Measurements from ENCODE around the gene SENP7. TPM values are rescaled to one million over a fixed set of nuclear protein-coding genes. Genes with fewer than 3 reads are reported as not detected.

The SENP7 gene
- total RNA-seq, 1 experiment from 2014 or later, result 12.0 TPM

GRCh38 chr3:101303836-101304235 lies 209.2 kb downstream of the SENP7 start:
- Mint-ChIP-seq H3K36me3 (ENCODE audit: insufficient read depth, unreplicated experiment) (no peaks in the 10 kb centered on the region), H3K27me3 (ENCODE audit: unreplicated experiment) (no peaks in the 10 kb centered on the region), H3K9me3 (ENCODE audit: low read depth, unreplicated experiment) (peaks cover 13% of the 10 kb centered on the region), H3K4me3 (ENCODE audit: low read depth, unreplicated experiment) (no peak overlapping the region), H3K4me1 (ENCODE audit: low read depth, unreplicated experiment) (no peaks in the 10 kb centered on the region), H3K27ac (ENCODE audit: unreplicated experiment) (no peak overlapping the region)
- CTCF ChIA-PET, result interaction anchor here (0.6 kb wide), 1 partner anchor 136 kb away, joined by 3 read pairs; no protein-coding TSS in a partner anchor
- no peak for DNase-seq
- no TSS peak for BruUV-seq (replicated peaks)
- TF ChIP-seq, protein P1, sequence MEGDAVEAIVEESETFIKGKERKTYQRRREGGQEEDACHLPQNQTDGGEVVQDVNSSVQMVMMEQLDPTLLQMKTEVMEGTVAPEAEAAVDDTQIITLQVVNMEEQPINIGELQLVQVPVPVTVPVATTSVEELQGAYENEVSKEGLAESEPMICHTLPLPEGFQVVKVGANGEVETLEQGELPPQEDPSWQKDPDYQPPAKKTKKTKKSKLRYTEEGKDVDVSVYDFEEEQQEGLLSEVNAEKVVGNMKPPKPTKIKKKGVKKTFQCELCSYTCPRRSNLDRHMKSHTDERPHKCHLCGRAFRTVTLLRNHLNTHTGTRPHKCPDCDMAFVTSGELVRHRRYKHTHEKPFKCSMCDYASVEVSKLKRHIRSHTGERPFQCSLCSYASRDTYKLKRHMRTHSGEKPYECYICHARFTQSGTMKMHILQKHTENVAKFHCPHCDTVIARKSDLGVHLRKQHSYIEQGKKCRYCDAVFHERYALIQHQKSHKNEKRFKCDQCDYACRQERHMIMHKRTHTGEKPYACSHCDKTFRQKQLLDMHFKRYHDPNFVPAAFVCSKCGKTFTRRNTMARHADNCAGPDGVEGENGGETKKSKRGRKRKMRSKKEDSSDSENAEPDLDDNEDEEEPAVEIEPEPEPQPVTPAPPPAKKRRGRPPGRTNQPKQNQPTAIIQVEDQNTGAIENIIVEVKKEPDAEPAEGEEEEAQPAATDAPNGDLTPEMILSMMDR (IDR thresholded peaks at IDR 0.05; ENCODE audit: unreplicated experiment), result no peak
- intact Hi-C loops (cut with micrococcal nuclease; ENCODE audit: unreplicated experiment), result no loop called here

- Mint-ChIP-seq H3K9me3 (ENCODE audit: low read depth, unreplicated experiment) (peaks cover 12% of the 10 kb centered on the region), H3K27me3 (ENCODE audit: unreplicated experiment) (no peaks in the 10 kb centered on the region), H3K36me3 (ENCODE audit: insufficient read depth, unreplicated experiment) (no peaks in the 10 kb centered on the region), H3K27ac (ENCODE audit: unreplicated experiment) (no peak overlapping the region), H3K4me3 (ENCODE audit: low read depth, unreplicated experiment) (no peak overlapping the region), H3K4me1 (ENCODE audit: low read depth, unreplicated experiment) (no peaks in the 10 kb centered on the region)
- CTCF ChIA-PET, result no interaction called here
- TF ChIP-seq, protein P1 (IDR thresholded peaks at IDR 0.05; ENCODE audit: unreplicated experiment), result no peak
- DNase-seq, result no peak
- no TSS peak for BruUV-seq (replicated peaks)
- intact Hi-C loops (cut with micrococcal nuclease; ENCODE audit: unreplicated experiment), result no loop called here
These were observed 209.8 kb downstream of the SENP7 start for GRCh38 chr3:101303089-101303731.

- Mint-ChIP-seq H3K9me3 (ENCODE audit: low read depth, unreplicated experiment) (peaks cover 18% of the 10 kb centered on the region), H3K36me3 (ENCODE audit: insufficient read depth, unreplicated experiment) (no peaks in the 10 kb centered on the region), H3K27ac (ENCODE audit: unreplicated experiment) (no peak overlapping the region), H3K4me3 (ENCODE audit: low read depth, unreplicated experiment) (no peak overlapping the region), H3K4me1 (ENCODE audit: low read depth, unreplicated experiment) (no peaks in the 10 kb centered on the region), H3K27me3 (ENCODE audit: unreplicated experiment) (no peaks in the 10 kb centered on the region)
- no peak for DNase-seq
- TF ChIP-seq, protein P1 (IDR thresholded peaks at IDR 0.05; ENCODE audit: unreplicated experiment), result no peak
- CTCF ChIA-PET, result interaction anchor here (0.6 kb wide), 1 partner anchor 1471 kb away, joined by 4 read pairs; no protein-coding TSS in a partner anchor
- no TSS peak for BruUV-seq (replicated peaks)
- intact Hi-C loops (cut with micrococcal nuclease; ENCODE audit: unreplicated experiment), result no loop called here
These were observed 212.9 kb downstream of the SENP7 start for GRCh38 chr3:101300073-101300472.

GRCh38 chr3:101292027-101292426 lies 221.0 kb downstream of the SENP7 start:
- intact Hi-C loops (cut with micrococcal nuclease; ENCODE audit: unreplicated experiment), result no loop called here
- H3K27ac Mint-ChIP-seq (ENCODE audit: unreplicated experiment), result no peak overlapping the region
- H3K9me3 Mint-ChIP-seq (ENCODE audit: low read depth, unreplicated experiment), result peaks cover 3% of the 10 kb centered on the region

More at GRCh38 chr3:101292027-101292426, 221.0 kb downstream of the SENP7 start:
- Mint-ChIP-seq H3K36me3 (ENCODE audit: insufficient read depth, unreplicated experiment) (no peaks in the 10 kb centered on the region), H3K4me1 (ENCODE audit: low read depth, unreplicated experiment) (no peaks in the 10 kb centered on the region), H3K27me3 (ENCODE audit: unreplicated experiment) (no peaks in the 10 kb centered on the region), H3K4me3 (ENCODE audit: low read depth, unreplicated experiment) (no peak overlapping the region)
- CTCF ChIA-PET, result no interaction called here
- TF ChIP-seq, protein P1 (IDR thresholded peaks at IDR 0.05; ENCODE audit: unreplicated experiment), result no peak
- BruUV-seq (replicated peaks), result no TSS peak
- DNase-seq, result no peak

Data from Calu3 (cell line).